GM19238 (cell line): ENCODE data around the gene GPBAR1.

Experiments
- DNase-seq: peaks from one replicate; pipeline ENCODE4 v3.0.0; 2011; ENCODE audit warnings: low spot score; ENCODE audit not compliant: insufficient read length

The GPBAR1 gene

DNA sequence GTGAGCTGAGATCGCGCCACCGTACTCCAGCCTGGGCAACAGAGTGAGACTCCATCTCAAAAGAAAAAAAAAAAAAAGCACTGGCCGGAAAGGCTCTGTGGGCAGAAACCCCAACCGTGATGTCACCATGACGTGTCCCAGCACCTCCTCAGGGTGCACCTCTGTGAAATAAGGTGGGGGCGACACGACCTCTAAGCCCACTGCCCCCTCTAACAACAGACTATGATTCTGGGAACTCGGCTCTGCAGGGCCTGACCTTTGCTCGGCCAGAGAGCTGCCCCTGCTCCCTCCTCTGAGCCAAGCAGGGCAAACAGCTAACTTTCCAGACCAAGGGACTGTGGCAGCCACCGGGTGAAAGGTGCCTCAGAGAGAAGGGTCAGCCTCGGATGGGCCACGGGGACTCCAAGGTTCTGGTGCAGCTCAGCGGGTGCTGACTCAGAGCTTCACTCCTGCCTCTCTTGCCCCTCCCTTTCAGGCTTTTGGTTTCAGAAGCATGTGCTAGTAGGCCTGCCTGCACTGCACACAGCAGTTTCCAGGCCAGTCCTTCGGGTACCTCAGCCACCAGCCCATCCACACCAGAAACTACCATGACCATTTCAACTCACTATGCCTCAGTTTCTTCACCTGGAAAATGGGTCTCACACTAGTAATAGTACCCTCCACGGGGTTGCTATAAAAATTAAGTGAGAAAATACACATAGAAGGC is 23.4 kb downstream of the GPBAR1 start:
- DNase-seq: peak; percentile 74

DNA sequence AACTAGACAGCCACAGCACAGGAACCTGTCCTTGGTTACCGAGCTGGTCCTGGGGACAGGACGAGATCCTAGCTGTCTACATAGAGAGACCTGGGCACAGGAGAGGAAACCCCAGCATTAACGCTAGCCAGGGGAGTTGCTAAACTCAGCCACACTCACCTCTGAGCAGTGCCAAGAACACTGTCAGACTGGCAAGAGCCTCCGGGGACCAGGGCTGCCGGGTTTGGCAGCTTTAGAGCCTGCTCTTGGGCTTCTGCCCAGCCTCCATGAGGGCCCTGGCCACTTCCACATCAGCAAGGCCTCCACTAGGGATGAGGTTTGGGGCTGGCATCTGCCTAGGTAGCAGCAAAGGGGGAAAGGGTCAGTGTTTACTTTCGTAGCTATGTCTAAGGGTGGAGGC is 24.8 kb downstream of the GPBAR1 start:
- no peak for DNase-seq

DNA sequence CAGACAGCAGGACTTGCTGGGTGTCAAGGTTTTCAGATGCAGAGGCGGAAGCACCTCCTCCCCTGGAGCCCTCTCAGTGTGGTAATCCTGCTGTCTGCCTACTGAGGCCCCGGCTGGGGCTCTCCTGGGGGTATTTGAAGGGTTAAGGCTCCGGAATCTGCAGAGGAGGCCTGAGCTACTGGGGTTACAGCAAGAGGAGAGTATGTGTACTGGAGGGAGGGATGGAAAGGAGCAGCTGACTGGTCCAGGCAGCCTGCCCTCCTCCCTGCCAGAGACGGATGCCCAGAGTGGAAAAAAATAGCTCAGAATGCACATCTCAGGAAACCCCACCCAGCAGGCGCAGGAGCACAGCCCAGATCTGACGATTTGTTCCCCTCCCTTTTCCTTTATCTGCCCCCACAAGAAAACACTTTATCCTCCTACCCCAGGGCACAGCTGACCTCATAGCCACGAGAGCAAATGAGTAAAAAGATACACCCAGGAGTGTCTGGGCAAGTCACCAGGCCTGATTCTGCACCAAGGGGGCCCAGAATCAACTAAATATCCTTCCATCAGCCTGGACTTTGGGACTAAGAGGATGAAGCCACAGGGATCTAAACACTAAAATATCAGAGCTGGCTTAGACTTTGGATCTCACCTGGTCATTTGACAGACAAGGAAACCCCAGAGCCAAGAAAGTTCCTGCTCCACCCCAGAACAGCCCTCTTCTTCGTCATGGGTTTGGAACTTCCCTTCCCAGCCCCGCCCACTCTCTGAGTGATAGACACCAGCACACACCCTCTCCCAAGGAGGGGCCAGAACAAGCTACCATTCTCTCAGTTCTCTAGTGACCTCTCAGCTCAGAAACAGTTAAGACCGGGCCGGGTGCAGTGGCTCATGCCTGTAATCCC is 26.0 kb downstream of the GPBAR1 start:
- peak; percentile 82 for DNase-seq

DNA sequence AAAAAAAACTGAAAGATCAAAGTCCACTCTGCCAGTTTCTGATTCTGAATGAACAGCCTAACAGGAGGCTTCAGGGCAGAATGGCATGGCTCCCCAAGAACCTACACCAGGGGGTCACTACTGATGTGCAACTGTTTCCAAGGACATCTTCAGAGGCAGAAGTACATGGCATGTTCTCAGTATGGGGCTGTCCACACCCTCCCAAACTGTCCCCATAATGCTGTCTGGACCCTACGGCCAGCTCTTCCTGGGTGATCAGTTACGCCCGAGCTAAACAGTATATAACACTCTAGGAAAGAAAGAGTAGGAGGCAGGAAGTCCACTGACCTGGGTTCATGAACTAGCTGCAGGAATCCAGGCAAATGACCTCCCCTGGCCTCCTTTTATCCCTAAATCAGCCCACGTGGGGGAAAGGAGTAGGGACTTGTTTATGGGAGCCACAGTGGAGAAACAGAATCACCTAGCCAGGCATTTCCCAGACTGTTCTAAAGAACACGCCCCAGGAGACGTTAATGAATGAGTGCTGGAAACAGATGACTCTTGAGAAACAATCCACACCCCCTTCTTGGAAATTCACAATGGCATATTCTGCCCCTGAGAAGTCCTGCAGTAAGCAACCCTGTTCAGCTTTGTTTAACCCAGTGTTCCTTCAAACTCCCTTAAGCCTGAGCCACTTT is 29.0 kb downstream of the GPBAR1 start:
- DNase-seq: no peak

DNA sequence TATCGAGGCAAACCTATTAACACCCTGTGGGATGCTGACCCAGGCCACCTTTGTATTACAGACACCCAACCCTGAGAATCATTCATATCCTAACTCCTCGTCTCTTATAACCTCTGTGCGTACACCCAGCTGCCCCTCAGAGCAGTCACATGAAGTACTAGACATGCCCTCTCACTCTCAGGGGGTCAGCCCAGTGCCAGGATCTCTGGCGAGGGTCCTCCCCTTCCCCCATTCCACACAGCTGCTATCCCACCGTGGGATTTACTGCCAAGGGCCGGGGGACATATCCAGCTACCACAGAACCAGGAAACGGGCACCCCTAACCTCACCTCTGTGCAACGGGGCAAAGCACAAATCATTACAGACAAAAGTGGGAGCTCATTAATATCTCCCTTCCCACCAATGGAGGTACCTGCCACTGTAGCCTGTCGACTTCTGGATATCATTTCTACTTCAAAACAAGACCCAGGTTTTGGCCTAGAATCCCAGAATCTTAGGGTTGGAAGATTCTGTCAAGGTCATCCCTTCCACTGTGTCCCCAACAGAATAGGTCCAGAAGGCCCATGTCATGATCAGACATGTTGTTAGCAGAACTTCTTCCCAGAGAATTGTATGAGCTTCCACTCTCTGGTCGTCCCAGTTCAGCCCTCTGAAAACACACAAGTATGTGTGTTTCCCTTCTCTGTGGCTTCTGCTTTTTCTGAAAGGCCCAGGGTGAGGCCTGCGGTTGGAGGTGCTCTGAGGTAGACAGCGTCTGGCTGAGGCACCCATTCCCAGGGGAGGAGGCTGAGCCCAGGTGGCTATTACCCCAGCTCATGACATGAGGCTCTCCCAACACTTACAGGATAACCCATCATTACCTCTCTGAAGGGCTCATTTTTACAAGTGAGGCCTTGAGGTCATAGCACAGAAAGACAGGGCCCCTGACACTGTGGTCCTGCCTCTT is 29.8 kb downstream of the GPBAR1 start:
- DNase-seq: peak; percentile 79

DNA sequence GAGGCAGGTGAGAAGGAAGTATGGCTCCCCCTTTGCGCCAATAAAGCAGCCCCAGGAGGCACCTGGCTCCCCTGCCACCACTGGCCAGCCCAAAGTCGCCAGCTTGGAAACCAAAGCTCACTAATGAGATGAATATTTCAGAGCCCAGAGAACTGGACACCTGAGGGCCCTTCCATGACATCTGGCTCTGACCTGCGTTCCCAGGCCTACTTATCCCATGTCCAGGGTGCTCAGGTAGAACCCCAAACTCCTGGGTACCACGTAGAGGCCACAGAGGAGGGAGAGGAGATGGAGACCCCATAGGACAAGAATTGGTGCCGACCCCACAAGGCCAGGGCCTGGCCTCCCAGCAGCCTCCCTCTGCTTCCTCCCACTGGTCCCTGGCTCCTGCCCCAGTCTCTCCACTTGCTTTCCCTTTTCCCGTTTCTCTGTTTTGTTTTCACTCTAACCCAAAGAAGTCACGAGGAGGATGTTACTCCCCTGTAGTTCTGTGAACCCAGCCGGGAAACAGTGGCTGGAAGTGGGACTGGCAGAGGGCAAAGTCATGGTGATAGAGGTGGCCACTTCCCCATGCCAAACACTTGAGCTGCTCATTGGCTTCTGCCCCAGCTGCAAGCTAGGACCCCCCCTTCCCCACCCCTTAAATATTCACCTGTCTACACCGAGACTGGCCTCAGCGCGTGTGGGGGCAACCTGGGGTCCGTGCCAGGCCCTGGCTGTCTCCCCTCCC is 30.7 kb downstream of the GPBAR1 start:
- no peak for DNase-seq

DNA sequence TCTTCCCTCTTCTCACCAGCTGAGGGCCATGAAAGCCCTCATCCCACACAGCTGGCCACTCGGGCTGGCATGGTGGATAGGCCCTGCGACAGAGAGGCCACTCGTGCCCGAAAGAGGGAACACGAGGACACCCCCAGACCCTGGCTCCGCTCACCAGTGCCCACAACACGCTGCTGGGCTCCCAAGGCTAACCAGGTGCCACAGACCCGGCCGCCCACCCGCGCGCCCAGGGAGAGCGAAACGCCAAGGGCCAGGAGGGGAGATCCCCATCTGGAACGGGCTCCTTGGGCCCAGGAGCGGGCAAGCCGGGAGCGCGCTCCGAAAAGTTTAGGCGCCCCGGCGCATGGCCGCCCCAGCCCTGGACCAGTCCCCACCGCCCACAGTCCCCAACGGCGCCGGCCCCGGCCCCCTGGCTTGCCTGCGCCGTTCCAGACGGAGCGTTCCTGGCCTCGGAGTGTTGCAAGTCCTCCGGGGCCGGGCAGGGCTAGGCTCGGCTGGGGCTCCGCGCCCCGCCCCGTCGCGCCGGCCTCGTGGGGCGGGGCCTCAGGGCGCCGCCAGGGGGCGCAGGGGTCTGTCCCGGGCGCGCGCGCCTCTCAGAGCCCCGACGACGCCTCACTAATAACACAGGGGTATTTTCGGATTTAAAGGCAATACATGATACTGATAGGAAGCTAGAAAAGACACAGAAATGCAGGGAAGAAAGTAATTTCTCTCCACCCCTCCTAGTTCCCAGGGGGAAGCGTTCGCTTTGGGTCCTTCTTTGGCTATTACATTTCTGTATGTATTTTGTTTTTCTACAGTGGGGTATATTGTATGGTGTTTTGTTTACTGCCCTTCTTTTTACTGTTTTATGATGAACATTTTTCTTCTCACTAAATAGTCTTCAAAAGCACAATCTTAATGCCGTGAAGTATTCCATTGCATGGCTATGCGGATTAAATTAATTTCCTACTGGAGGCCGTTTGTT is 31.5 kb downstream of the GPBAR1 start, which contains the start of gene TMBIM1:
TSS of gene TMBIM1 (minus strand) at position 456 of the 967 bp plus-strand sequence. CDS start 10,362 bp downstream, outside the sequence.
- peak; percentile 88 for DNase-seq

DNA sequence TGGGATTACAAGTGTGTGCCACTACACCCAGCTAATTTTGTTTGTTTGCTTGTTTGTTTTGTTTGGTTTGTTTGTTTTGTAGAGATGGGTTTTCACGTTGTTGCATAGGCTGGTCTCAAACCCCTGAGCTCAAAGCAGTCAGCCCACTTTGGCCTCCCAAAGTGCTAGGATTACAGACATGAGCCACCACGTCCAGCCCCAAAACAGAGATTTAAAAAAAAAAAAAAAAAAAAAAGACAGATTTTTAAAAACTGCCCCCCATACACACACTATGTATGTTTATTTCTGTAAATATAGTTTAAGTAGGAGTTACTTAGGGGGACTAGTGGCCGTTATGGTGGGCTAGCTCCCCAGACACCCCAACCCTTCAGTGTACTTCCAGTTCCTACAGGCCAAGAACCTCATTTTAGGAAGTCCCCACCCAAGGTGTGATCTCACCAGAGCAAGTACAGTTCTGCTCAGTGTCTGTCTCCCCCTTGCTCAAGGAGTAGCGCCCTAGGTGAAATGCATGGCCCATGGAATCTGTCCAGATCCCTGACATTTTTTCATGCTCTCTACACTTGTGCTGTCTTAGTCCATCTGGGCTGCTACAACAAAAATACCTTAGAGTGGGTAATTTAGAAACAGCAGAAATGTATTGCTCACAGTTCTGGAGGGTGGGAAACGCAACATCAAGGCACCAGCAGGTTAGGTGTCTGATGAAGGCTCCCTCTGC is 33.1 kb downstream of the GPBAR1 start:
- no peak for DNase-seq

DNA sequence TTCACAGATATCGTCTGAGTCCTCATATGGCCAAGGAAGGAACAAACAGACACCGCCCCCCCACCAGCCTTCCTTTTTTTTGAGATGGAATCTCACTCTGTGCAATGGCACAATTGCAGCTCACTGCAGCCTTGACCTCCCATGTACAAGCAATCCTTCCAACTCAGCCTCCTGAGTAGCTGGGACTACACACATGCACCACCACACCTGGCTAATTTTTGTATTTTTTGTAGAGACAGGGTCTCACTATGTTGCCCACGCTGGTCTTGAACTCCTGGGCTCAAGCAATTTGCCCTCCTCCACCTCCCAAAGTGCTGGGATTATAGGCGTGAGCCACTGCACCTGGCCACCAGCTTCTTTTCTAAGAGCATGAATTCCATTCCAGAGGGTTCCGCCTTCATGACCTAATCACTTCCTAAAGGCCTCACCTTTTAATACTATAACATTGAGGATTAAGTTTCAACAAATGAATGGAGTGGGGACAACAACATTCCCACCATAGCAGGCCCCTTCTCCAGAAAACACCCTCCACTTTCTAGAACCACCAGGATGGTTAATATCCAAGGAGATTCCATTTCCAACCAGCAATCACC is 33.7 kb downstream of the GPBAR1 start:
- DNase-seq: no peak

DNA sequence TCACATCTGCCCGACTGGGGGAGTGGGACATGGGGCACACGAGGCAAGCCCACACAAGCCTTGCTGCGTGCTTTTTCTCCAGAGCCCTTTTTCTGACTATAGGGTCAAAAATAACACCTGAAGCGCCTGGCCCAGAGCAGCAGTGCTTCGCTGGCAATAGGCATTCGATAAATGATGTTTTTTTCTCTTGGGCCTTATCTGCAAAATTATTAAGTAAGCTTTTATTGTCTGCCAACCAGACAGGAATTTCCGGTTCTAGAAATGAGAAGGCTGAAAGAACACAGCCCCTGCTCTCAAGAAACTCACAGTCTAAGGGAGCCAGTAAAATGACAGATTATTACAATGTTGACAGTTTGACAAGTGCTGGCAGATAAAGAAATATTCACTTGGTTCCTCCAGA is 34.2 kb downstream of the GPBAR1 start:
- no peak for DNase-seq

DNA sequence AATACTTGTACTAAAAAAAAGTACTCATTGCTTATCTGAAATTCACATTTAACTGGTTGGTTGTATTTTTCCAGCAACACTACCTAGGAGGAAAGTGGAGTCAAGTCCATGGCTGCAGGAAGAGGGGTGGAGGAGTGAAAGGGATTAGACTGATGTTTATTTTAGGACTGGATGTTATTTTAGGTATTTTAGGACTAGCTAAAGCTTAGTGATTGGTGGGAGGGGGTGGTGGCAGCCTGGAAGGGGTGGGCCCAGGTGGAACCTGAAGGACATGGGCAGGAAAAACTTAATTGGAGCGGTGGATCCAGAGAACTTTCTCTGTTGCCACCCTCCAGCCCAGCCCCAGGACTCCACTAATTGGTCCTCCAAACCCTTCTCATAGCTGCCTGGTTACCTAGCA is 35.4 kb downstream of the GPBAR1 start:
- DNase-seq: no peak

DNA sequence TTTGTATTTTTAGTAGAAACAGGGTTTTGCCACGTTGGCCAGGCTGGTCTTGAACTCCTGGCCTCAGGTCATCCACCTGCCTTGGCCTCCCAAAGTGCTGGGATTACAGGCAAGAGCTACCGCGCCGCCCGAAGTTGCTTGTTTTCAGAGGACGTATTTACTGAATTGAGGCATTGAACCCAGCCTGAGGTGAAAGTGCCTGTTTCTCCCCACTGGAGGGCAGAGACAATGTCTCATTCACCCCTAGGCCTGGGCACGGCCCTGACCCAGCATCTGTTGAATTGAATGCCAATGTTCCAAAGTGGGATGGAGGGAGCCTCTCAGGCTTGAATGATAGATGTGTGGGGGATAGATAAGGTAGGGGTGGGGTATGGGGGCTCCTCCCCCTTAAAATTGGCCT is 36.0 kb downstream of the GPBAR1 start:
- no peak for DNase-seq

DNA sequence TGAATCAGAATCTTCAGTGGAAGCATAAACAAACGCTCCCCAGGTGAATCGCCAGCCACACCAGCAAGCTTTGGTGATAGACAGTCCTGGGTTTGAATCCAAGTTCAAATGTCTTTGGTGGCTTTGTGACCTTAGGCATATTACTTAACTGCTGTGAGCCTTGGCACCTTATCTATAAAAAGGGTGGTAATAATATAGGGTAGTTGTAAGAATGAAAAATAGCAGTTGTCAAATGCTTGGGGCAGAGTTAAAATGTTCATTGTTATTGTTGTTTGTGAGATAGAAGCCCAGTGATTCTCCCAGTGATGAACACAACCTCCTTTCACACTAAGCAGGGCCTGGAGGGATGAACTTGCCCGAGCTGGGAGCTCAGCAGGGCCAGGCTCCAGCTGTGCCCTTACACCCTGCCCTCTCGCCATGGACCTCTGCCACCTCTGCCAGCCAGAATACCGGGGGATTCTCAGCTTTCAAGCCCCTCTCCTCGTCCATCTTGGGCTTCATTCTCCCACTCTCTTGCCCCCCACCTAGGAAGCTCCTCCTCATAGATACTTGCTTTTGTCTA is 37.6 kb downstream of the GPBAR1 start:
- no peak for DNase-seq

DNA sequence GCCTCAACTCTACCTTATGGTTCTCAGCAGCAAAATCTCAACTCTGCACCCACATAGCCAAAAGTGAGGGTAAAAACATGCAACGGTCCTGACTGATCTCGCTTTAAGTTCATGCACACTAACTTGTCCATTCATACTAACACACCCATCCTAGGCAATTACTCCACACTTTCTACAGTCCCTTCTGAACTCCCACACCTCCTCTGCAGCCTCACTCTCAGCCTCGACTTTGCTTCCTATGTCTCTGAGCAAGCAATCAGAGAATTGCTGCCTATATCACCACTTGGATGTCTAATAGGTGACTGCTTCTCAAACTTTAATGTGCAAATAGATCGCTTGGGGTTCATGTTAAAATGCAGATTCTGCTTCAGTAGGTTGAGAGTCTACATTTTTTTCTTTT is 39.3 kb downstream of the GPBAR1 start:
- DNase-seq: no peak

DNA sequence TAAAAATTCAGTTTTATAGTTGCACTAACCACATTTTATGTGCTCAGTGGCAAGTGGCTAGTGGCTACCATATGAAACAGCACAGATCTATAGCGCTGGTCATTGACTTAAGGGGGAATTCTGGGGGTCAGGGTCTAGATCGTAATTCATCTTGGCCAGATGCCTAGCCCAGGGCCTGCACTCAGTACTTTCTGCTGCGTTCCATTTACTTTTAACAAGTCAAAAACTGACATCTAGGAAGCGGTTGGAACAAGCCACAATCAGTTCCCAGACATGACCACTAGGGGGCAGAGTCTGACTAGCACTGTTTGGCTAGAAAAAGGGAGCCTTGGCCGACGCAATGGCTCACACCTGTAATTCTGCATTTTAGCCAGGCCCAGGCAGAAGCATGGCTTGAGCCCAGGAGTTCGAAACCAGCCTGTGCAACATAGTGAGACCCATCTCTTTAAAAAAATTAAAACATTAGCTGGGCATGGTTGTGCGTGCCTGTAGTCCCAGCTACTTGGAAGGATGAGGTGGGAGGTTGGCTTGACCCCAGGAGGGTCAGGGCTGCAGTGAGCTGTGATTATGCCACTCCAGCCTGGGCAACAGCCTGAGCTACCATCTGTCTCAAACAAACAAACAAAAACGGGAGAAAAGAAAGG is 40.5 kb downstream of the GPBAR1 start:
- peak; percentile 41 for DNase-seq

DNA sequence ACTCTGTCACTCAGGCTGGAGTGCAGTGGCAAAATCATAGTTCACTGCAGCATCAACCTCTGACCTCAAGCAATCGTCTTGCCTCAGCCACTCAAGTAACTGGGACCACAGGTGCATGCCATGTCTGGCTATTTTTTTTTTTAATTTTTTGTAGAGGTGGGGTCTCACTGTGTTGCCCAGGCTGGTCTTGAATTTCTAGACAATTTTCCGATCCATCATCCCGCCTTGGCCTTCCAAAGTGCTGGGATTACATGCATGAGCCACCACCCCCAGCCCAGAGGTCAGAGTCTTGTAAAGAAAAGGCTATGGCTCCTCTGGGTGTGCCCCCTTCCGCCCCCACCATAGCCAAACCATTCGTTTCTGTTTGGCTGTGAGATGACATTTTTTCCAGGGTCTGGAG is 44.6 kb downstream of the GPBAR1 start:
- no peak for DNase-seq
